Myocyte (in vitro differentiated cells): ENCODE results near the gene MAP2K3. TPM values are rescaled to one million over a fixed set of nuclear protein-coding genes. Genes with fewer than 3 reads are reported as not detected.
A peak's percentile ranks its signal among the peaks of the same experiment; 100 is the strongest.
"Not testable (repeated sequence)": the region's sequence is repeated elsewhere in the genome, so short reads cannot be mapped to it uniquely, and the experiment has no call there.

Source experiments
- DNase-seq: peaks from one replicate; pipeline ENCODE4 v3.0.0-alpha.2; 2012; ENCODE audit warnings: low read depth
- total RNA-seq: library from RNA; depleted of rRNA; stranded (reverse); fragments of >200 nt; gene quantifications from 2 replicates; pipeline ENCODE4 v1.2.3, GENCODE V29; 2014

The MAP2K3 gene
- total RNA-seq, 1 donor from 2014 or later = 25.8 TPM

DNA sequence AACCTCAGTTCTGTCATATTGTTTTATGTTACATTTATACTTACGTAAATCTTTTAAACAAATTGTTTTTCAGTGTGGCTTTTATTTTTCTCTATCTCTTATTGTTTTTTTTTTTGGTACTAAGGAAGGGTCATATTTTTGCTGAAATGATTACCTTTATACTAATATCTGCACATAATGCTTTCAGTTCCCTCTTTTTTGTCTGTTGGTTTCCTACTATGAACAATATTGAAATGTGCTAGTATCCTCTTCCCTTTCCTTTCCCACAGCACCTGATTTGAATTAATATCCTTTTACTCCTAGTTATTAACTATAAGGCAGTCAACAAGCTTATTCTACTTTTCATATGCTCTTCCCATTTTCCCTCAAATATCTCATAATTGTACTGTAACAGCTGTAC is 43.4 kb downstream of the MAP2K3 start:
- DNase-seq = not testable (repeated sequence)

DNA sequence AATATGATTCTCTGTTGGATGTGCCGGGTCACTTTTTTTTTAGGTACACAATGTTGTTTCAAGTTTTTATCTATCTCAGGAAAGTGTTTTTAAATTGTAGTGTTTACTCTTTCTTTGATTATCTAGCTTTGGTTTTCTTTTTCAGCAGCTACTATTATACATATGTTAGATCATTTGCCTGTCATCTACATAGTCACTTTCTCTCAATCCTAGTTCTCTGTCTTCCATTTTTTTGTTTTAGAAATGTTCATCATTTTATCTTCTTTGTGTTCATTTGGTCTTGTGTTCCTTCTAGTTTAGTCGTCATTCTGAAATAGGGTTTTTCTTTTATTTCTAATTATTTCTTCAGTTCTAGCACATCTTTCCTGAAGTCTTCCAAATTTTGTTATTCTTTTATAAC is 44.3 kb downstream of the MAP2K3 start:
- DNase-seq = not testable (repeated sequence)

DNA sequence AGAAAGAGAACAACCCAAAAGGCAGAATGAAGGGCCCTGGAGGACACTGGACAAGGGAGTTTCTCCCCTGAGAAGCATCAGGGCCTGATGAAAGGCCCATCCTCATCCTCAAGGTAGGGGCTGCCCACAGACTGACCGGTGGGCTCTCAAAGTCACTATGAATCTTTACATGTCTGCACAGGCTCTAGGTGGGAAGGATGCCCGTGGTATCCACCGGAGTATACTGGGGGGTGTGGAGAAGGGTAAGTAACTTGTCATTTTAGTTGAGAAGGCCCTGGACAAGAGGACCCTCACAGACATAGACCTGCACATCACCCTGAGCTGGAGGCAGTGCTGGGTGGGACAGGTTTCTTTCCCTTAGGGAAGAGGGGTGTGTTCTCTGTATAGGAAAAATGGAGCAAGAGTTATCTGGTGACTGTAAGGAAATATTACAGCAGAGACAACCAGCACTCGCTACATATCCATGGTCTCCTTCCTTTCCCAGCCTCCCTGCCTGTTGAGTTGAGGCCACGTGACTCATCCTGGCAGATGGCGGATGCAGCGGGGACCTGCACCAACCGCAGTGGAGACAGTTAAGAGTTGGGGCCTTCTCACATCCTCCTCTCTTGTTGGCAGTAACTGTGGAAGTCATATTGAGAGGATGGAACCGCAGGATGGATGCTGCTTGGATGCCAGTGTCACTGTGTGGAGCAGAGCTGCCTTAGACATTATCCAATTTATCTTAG is 46.1 kb downstream of the MAP2K3 start:
- no peak for DNase-seq

DNA sequence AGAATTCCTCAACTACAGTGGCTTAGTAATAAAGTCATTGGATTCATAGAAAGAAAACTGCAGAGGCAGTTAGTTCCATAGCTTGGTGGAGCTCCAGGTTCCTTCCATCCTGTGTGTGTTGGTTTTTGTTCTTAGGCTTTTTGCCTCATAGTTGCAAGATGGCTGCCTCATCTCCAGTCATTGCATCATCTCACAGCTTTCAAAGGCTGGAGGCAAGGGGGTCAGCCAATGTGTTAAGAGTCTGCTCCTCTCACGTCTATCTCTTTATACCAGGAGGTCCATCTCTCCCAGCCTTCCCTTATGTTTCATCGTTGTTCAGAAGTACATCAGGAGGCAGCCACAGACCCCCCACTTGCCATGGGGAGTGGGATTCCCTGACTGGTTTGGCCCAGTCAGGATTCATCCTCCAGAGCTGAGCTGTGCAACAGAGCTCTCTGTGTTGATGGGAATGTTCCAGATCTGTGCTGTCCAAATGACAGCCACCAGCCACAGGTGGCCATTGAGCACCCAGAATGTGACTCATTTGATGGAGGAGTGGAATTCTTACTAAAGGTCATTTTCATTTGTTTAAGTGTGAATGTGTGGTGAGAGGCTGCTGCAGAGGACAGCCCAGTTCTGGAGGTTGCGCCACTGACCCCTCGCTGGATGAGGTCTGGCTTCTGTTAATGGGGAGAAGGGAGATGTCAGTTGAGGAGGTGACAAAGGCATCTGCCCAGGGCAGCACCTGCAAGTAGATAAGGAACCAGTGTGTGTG is 52.2 kb downstream of the MAP2K3 start:
- not testable (repeated sequence) for DNase-seq

DNA sequence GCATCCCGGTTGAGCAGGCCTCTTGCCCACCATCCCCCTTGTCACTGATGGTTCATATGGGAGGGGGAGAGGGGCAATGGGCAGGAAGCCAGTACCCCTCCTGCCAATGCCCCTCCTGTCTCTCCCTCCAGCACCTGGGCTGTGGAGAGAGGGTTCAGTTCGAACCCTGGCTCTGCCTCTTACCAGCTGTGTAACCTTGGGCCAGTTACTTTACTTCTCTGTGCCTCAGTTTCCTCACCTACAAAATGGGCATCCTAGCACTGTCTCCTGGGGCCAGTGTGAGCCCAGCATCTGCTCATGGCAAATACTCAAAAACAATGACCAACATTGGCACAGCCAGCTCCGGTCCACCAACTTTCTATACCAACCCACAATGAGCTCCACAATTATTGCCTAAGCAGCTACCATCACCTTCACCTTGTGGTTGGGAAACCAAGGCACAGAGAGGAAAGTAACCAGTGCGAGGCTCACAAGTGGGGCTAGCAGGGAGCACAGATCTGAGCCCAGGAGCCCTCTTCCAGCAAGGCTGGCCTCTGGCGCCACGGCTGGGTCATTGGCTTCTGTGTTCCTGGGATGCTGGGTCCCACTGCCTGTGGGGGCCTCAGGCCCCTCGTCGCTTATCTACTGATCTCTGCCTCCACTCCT is 53.6 kb downstream of the MAP2K3 start:
- DNase-seq = not testable (repeated sequence)

DNA sequence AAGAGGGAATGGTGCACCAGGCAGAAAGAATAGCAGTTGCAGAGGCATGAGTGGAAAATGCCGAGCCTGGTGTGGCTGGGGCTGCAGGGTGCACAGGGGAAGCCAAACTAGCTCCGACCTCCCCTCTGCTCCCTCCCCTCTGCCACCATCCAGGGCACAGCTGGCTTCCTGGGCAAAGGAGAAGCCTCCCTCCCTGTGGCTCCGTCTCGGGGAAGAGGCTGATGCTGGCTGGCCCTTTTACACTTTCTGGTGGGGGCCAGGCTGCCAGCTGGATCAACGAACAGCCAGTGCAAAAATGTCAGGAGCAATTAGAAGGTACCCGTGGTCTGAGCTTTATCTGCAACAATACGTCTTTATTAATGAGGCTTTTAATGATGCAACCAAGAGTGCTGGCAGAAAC is 54.5 kb downstream of the MAP2K3 start:
- no peak for DNase-seq

DNA sequence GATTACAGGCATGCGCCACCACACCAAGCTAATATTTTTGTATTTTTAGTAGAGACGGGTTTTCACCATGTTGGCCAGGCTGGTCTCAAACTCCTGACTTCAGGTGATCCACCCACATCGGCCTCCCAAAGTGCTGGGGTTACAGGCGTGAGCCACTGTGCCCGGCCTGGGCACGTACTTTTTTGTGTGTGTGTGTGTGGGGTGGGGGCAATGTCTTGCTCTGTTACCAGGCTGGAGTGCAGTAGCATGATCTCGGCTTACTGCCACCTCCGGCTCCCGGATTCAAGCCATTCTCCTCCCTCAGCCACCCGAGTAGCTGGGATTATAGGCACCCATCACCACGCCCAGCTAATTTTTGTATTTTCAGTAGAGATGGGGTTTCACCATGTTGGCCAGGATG is 55.1 kb downstream of the MAP2K3 start:
- not testable (repeated sequence) for DNase-seq

DNA sequence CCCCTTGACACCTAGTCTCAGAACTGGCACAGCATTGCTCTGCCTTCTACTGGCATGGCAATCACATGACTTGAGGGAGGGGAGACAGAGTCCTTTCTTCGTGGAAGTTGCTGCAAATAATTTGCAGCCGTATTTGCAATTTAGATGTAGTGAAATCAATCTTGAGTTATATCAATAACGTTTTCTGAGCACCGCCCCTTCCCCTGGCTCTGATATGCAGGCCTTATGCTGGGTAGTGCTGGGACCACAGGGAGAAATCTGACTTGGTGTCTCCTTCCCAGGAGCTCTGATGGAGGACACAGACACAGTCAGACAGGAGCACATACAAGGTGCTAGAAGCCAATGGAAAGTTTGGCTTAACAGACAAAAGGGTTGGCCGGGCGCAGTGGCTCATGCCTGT is 55.9 kb downstream of the MAP2K3 start:
- DNase-seq = not testable (repeated sequence)

DNA sequence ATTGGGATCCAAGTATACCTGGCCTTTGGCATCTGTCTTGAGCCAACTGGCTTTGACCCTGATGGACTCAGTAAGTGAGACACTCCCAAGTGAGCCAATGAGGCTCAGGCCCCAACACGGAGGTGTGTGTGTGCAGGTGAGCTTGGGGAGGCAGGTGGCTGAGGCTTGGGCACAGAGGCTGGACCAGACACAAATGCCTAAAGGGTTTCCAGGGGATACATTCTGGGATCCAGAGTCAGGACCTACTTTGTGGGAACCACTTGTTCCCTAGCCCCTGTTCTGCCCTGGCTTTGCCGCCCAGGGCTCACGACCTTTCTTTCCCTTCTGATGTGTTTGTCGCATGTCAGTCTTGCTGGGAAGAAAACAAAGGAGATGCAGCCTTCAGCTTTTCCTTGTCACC is 56.8 kb downstream of the MAP2K3 start:
- DNase-seq = not testable (repeated sequence)

DNA sequence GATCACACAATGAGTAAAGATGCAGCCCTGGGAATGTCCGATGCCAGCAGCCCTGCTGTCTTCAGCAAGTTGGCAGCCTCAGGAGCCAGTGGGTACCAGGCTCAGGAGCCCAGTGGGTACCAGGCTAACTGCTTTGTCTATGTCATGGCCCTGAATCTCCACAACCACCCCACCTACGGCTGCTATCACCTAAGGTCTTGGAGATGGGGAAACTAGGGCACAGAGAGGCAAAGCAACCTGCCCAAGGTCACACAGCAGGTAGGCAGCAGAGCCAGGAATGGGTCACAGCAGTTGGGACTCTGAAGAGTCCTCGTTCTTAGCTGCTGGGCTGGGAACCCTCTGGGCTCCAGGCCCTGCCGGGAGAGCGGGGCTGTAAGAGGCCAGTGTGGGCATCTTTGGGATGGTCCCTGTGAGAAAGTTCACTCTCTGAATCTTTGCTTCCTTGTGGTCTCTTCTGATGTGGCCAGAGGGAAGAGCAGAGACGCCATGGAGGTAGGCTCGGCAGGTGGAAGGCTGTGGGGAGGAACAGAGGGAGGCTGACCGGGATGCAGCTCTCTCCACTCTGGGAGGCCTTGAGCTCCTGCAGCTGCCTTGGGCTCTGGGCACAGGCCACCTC is 57.5 kb downstream of the MAP2K3 start:
- not testable (repeated sequence) for DNase-seq

DNA sequence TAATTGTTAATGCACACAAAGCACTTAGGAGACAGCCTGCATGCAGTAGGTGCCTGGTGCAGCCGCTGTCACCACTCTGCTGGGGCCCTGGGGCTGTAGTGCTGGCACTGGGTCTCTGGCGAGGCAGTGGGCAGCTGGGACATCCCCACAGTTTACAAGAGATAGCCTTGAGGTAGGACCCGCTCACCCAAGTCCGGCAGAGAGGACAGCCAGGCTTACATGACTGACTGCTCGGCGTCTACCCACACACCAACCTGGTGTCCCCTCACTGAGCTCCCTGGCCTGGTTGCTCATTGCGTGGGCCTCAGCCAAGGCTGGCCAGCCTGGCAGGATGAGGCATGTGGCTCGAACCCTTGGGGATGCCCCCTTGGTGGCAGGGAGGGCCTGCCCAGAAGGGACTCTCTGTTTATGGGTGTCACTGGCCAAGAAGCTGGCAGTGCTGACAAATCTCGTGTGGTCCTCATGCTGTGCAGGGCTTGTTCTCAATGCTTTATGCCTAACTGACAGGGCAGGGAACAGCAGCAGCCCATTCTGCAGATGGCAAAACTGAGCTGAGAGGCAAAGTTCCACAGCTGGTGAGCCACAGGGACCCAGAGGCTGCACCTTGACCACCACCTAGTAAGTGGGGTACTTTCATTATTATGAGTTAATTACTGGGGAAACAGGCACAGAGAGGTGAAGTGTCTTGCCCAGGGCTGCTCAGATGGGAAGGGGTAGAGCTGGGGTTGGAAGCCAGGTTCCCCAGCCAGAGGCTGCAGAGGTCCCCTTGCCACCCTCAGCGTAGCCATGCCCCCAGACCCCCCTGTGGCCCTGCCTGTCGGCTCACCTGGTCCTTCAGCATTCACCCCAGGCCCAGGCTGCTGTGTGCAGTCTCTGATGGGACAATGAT is 58.8 kb downstream of the MAP2K3 start:
- DNase-seq = not testable (repeated sequence)

DNA sequence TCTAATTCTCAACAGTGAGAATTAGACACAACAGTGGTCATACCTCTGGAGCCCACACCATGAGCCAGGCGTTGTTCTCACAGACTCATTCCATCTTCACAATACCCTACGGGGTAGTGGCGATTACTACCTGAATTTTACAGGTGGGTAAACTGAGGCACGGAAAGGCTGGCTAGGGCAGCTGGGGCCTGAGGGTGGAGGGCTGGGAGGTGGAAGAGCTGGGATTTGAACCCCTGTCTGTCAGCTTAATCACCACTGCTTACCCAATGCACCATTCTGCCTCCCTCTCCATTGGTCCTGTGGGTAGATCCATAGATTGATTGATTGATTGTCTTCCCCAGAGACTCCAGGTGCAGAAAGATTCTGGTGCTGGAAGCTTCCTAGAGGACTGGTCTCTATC is 60.3 kb downstream of the MAP2K3 start:
- DNase-seq = not testable (repeated sequence)

DNA sequence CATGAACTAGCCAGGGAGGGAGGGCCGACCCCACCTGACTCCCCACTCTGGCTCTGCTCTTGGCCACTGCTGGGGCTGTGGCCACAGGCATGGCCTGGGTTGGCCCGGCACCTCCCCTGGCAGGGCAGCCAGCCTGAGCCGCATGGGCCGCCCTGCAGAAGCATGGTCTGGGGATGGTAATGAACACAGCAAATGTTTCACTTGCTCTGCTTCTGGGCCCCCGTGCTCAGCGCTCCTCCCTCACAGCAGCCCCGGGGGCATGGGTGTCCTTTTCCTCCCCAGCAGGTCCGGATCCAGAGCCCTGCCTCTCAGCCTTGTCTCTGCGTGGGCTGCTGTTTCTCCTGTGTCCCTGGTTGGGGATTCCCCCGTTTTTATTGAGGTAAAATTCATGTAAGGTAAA is 60.7 kb downstream of the MAP2K3 start:
- DNase-seq = peak; percentile 70

DNA sequence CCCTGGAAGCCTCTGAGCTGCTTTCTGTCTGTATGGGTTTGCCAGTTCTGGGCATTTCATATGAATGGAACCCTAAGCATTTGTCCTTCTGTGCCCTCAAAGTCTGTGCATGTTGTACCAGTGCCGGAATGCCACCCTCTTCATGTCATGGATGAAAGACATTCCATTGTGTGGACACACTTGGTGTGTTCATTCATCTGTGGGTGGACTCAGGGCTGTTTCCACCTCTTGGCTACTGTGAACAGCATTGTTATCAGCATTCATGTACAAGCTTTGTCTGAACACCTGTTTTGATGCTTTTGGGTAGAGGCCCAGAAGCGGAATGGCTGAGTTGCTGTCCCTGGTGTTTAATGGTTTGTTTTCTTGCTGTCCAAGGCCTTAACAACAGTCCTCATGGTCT is 61.6 kb downstream of the MAP2K3 start:
- DNase-seq = not testable (repeated sequence)

DNA sequence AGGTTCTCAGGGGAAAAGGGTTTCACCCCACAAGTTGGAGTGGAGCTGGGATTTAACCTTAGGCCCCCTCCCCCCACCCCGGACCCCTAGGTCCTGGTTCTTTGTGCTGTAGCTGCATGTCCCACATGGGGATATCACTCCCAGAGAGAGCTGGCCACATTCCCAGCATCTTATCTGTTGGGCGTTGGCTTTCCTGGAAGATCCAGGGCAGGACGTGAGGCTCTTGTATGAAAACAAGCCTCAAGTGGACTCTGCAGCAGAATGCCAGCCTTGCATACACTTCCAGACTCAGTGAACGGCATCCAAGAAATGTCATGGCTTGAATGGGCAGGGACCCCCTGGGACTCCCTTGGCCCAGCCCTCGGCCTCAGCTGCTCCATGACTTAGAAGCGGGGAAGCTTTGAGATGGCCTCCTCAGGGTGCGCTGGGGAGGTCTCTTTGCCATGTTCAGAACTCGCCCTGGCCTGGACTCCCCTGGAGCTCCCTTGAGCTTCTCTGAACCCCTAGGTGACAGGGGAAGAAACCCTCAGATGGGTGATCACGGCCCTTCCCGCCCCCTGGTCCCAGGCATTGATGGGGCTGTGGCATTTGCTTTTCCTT is 62.2 kb downstream of the MAP2K3 start:
- peak; percentile 67 for DNase-seq

DNA sequence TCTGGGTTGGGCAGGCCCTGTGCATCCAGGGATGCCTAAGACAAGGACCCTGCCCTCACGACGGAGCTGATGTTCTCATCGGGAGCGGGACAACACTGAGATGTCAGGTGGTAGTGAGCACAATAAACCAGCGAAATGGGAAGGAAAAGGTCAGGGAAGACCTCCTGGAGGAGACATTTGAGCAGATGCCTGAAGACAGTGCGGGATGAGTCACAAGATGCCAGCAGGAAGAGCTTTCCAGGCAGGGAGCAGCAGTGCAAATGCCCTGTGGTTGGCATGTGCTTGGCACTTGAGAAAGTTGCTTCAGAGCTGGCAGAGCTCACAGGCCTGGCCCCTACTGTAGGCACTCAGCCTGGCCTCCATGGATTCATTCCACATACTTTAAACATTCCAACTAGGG is 63.1 kb downstream of the MAP2K3 start:
- DNase-seq = not testable (repeated sequence)

DNA sequence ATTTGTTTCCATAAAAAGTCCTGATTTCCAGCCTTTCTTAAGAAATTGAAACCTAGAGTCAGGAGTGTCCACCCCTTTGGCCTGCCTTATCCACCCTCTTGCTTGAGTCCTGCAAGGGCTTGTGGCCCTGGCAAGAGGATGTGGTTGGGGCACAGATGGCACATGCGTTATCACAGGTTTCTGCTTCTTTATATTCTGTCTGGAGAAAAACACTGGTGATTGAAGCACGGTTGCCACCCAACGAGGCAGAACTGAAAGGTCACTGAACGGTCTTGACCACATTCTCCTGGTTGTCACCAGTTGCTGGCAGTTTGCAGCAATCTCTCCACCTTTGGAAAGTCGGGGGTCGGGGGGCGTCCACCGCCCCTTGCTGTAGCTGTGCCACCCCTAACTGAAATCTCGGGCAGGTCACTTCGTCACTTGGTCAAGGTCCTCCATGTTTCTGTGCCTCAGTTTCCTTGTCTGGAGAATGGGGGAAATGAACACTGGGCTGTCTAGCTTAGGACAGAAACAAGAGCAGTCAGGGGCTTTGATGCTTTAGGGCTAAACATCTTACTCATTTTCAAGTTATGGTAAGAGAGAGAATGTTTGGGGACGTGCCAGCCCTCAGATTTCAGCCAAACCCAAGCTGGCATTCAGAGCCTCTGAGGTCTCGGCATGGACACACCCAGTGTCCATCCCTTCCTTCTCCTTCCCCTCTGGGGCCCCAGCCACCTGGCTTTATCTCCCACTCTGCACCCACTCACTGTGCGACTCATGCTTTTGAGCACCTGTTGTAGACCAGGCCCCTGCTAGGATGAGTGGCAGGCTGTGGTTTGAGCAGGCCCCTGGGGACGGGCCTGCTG is 63.8 kb downstream of the MAP2K3 start:
- peak; percentile 88 for DNase-seq

DNA sequence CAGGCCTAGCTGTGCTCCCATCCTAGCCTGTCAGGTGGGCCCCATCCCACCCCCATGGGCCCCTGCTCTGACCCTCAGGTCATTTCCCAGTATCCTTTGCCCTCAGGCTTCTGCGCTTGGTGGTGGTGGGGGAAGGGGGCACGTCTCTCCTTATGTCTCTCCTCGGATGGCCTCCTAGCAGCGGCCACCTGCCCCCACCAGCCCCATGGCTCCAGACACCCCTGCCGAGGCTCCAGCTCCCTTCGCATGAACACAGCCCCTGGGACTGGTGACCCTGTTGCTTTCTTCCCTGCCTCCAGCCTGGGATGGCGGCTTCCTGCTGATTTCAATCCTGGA is 64.4 kb downstream of the MAP2K3 start:
- not testable (repeated sequence) for DNase-seq

DNA sequence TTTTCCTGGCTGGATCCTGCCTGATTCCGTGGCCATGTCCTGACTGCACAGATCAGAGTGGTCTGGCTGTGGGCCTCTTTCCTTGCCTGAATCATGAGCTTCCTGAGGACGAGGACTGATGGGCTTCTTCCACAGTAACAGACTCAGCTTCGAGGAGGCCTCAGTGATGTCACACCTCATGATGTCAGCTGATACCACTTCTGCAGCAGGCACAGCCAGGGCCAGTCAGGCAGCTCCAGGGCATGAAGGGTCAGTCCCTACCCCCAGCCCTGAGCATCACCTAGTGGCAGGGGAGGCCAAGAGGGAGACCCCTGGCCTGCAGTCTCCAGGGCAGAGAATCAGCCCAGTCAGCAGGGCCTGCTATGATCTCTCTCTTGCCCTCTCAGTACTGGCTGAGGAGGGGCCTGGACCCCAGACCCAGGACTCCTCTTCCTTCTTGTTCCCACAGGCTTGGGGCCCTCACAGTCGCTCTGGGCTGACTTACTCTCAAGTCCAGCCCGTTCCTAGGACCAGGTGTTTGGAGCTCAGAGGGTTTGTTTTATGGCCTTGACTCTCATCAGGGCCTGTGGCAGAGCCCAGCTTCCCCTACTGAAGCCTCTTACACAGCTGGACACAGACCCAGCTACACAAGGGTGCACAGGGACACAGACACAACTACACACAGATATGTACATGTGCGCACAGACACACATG is 65.0 kb downstream of the MAP2K3 start:
- DNase-seq = not testable (repeated sequence)
